ENCODE measurements around the gene LAMB1. TPM values are rescaled to one million over a fixed set of nuclear protein-coding genes. Genes with fewer than 3 reads are reported as not detected.
A peak's percentile ranks its signal among the peaks of the same experiment; 100 is the strongest.

The LAMB1 gene
- total RNA-seq, 1 experiment from 2014 or later: 431 TPM

DNA sequence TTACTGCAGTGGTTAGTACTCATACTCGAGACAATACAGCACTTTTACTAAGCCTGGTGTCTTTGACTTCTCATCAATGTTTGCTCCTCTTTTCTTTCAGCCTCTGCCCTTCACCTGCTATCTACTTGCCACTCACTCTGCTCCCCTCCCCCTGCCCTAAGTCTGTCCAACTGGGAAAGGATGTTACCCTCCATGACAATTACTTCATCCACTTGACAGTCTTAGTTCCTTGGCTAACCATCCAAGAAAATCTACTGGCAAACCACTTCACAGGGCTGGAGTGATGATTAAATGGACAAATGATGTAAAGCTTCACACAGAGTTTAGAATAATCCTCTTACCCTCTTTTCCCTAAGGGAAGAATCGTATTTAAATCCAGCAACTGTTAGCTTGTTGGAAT, 120.2 kb downstream of the LAMB1 start:
- intact Hi-C loops (cut with micrococcal nuclease; ENCODE audit: unreplicated experiment): no loop called here
- Mint-ChIP-seq H3K27me3 (ENCODE audit: insufficient read depth, unreplicated experiment) (peaks cover 4% of the 10 kb centered on the region), H3K27ac (ENCODE audit: unreplicated experiment) (no peak overlapping the region), H3K4me3 (ENCODE audit: unreplicated experiment) (no peak overlapping the region), H3K4me1 (ENCODE audit: low read depth, unreplicated experiment) (peaks cover 20% of the 10 kb centered on the region), H3K9me3 (ENCODE audit: unreplicated experiment) (no peaks in the 10 kb centered on the region), H3K36me3 (ENCODE audit: insufficient read depth, unreplicated experiment) (peaks cover 6% of the 10 kb centered on the region)
- CTCF ChIA-PET: interaction anchor here (1.1 kb wide), 1 partner anchor 140 kb away, joined by 5 read pairs; no protein-coding TSS in a partner anchor
- POLR2A ChIA-PET: no interaction called here
- BruUV-seq (replicated peaks): no TSS peak
- Histone ChIP-seq H3K9me3 (no peaks in the 10 kb centered on the region), H3K4me3 (ENCODE audit: low read depth, low read length) (no peak overlapping the region), H3K27me3 (replicated peaks; ENCODE audit: control insufficient read depth, insufficient read depth, low read length) (no peaks in the 10 kb centered on the region), H3K36me3 (ENCODE audit: control insufficient read depth, insufficient read depth, low read length) (no peaks in the 10 kb centered on the region), H3K4me1 (no peaks in the 10 kb centered on the region)
- DNase-seq: no peak
- TF ChIP-seq, protein P1, sequence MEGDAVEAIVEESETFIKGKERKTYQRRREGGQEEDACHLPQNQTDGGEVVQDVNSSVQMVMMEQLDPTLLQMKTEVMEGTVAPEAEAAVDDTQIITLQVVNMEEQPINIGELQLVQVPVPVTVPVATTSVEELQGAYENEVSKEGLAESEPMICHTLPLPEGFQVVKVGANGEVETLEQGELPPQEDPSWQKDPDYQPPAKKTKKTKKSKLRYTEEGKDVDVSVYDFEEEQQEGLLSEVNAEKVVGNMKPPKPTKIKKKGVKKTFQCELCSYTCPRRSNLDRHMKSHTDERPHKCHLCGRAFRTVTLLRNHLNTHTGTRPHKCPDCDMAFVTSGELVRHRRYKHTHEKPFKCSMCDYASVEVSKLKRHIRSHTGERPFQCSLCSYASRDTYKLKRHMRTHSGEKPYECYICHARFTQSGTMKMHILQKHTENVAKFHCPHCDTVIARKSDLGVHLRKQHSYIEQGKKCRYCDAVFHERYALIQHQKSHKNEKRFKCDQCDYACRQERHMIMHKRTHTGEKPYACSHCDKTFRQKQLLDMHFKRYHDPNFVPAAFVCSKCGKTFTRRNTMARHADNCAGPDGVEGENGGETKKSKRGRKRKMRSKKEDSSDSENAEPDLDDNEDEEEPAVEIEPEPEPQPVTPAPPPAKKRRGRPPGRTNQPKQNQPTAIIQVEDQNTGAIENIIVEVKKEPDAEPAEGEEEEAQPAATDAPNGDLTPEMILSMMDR (IDR thresholded peaks at IDR 0.05; ENCODE audit: insufficient read depth in 1 of 2, low read depth in 1 of 2, low read length in 1 of 2, severe bottlenecking in 1 of 2, unreplicated experiment in 1 of 2): no peak

DNA sequence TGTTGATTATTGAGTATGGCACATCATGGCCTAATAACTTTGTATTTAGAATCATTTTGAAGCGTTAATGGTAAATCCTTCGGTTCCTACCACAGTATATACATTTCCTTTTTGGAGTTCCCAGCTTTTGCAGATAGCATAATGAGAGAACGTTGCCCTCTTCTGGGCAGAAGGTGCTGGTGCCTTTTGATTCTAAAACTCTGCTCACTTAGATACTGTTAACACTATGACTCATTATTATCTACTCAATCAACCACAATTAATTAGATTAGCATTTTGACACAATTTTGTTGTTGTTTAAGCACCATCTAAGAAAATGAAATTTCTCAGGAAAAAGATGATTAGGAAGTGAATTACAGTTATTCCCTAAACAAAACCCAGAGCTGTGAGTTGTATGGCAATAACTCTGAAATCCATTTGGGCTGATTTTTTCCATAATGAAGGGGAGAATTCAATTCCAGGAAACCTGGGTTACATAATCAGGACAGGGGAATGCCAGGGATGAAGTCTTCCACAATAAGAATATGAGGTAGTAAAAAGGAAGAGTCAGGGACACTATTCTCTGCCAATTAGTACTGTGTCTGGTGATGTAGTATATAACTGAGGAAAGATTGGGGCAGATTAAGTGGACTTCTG, 123.4 kb downstream of the LAMB1 start:
- Mint-ChIP-seq H3K4me3 (ENCODE audit: unreplicated experiment) (no peak overlapping the region), H3K4me1 (ENCODE audit: low read depth, unreplicated experiment) (peaks cover 20% of the 10 kb centered on the region), H3K27me3 (ENCODE audit: insufficient read depth, unreplicated experiment) (peaks cover 2% of the 10 kb centered on the region), H3K27ac (ENCODE audit: unreplicated experiment) (no peak overlapping the region), H3K36me3 (ENCODE audit: insufficient read depth, unreplicated experiment) (no peaks in the 10 kb centered on the region), H3K9me3 (ENCODE audit: unreplicated experiment) (no peaks in the 10 kb centered on the region)
- H3K27me3 ChIP-seq (replicated peaks; ENCODE audit: control insufficient read depth, insufficient read depth, low read length): no peaks in the 10 kb centered on the region
- TF ChIP-seq, protein P1 (IDR thresholded peaks at IDR 0.05; ENCODE audit: insufficient read depth in 1 of 2, low read depth in 1 of 2, low read length in 1 of 2, severe bottlenecking in 1 of 2, unreplicated experiment in 1 of 2): peak; percentile 68 to 87
- CTCF ChIA-PET: interaction anchor here (0.6 to 2.7 kb wide), 13 partner anchors 9 to 417 kb away, joined by 3 to 39 read pairs (median 3); partner anchors contain the start of genes CBLL1, DLD and SLC26A4
- H3K9me3 ChIP-seq: no peaks in the 10 kb centered on the region
- no peaks in the 10 kb centered on the region for H3K36me3 ChIP-seq (ENCODE audit: control insufficient read depth, insufficient read depth, low read length)
- DNase-seq: peak in 1 of 2 experiments; percentile 52
- no peak overlapping the region for H3K4me3 ChIP-seq (ENCODE audit: low read depth, low read length)
- no peaks in the 10 kb centered on the region for H3K4me1 ChIP-seq
- POLR2A ChIA-PET: interaction anchor here (0.6 to 1.3 kb wide), 2 partner anchors 136 to 299 kb away, joined by 3 read pairs; no protein-coding TSS in a partner anchor
- BruUV-seq (replicated peaks): no TSS peak
- intact Hi-C loops (cut with micrococcal nuclease; ENCODE audit: unreplicated experiment): loop anchor here (1.0 to 10.0 kb wide), 5 partner anchors 136 to 735 kb away; no protein-coding TSS in a partner anchor

DNA sequence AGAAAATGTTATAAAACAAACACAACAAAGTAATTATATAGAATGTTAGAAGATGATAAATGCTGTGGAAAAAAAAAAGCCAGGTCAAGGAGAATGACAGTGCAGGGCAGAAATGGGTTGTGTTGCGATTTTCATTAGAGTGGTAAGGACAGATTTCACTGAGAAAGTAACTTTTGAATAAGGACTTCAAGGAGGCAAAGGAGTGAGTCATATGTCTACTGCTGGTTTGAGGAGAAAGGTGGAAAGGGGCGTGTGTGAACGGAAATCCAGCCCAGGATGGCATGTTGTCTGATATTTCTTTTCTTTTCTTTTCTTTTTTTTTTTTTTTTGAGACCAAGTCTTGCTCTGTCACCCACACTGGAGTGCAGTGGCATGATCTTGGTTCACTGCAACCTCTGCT, 124.3 kb downstream of the LAMB1 start:
- no TSS peak for BruUV-seq (replicated peaks)
- no peaks in the 10 kb centered on the region for H3K27me3 ChIP-seq (replicated peaks; ENCODE audit: control insufficient read depth, insufficient read depth, low read length)

More for the DNA sequence above, 124.3 kb downstream of the LAMB1 start:
- Mint-ChIP-seq H3K27me3 (ENCODE audit: insufficient read depth, unreplicated experiment) (peaks cover 2% of the 10 kb centered on the region), H3K27ac (ENCODE audit: unreplicated experiment) (no peak overlapping the region), H3K36me3 (ENCODE audit: insufficient read depth, unreplicated experiment) (no peaks in the 10 kb centered on the region), H3K4me3 (ENCODE audit: unreplicated experiment) (no peak overlapping the region), H3K9me3 (ENCODE audit: unreplicated experiment) (no peaks in the 10 kb centered on the region), H3K4me1 (ENCODE audit: low read depth, unreplicated experiment) (peaks cover 20% of the 10 kb centered on the region)
- DNase-seq: no peak
- Histone ChIP-seq H3K9me3 (no peaks in the 10 kb centered on the region), H3K4me3 (ENCODE audit: low read depth, low read length) (no peak overlapping the region), H3K36me3 (ENCODE audit: control insufficient read depth, insufficient read depth, low read length) (no peaks in the 10 kb centered on the region), H3K4me1 (no peaks in the 10 kb centered on the region)
- TF ChIP-seq, protein P1 (IDR thresholded peaks at IDR 0.05; ENCODE audit: insufficient read depth in 1 of 2, low read depth in 1 of 2, low read length in 1 of 2, severe bottlenecking in 1 of 2, unreplicated experiment in 1 of 2): no peak
- POLR2A ChIA-PET: interaction anchor here (1.3 kb wide), 1 partner anchor 298 kb away, joined by 3 read pairs; no protein-coding TSS in a partner anchor
- CTCF ChIA-PET: interaction anchor here (0.6 to 2.7 kb wide), 11 partner anchors 8 to 415 kb away, joined by 3 to 39 read pairs (median 3); partner anchors contain the start of genes CBLL1, DLD and SLC26A4
- intact Hi-C loops (cut with micrococcal nuclease; ENCODE audit: unreplicated experiment): loop anchor here (1.0 to 10.0 kb wide), 5 partner anchors 135 to 734 kb away; no protein-coding TSS in a partner anchor

Data from Caco-2 (cell line).